K562 (cell line): ENCODE results near the gene GRPEL2. TPM values are rescaled to one million over a fixed set of nuclear protein-coding genes. Genes with fewer than 3 reads are reported as not detected.

Experiments used
- ATAC-seq: fragments of 200-7000 bp; cut with Tn5 transposase; 3 replicates; pipeline ENCODE4 v1.9.1; 2020; ENCODE audit warnings: moderate library complexity
- BruUV-seq: library from RNA; stranded (reverse); fragments of 400-500 nt; replicated peaks from 2 replicates; lab custom pipeline; 2021; lab: Mats Ljungman, UMichigan
- CTCF ChIA-PET: fragments of 300-600 bp; formaldehyde crosslinking; extraction: SDS; loops from one replicate; lab custom pipeline; 2021; ENCODE audit warnings: low intra/inter-chr PET ratio; lab: Yijun Ruan, JAX
- POLR2A ChIA-PET: fragments of 300-600, 350-650 bp; sonication (Branson Sonifier 250); formaldehyde crosslinking; extraction: SDS; loops from one replicate; lab custom pipeline; 2021; ENCODE audit warnings: antibody characterized with exemption, inconsistent platforms; lab: Yijun Ruan, JAX
- DNase-seq, 4 experiments: peaks; one replicate each; pipeline versions ENCODE4 v3.0.0 to v3.0.0-alpha.2; 2011 to 2018; ENCODE audit warnings: low spot score in 3 of 4, mixed read lengths in 3 of 4; ENCODE audit errors: extremely low read depth in 1 of 4
- FAIRE-seq: peaks from 2 replicates; lab custom pipeline; 2011; peaks lifted over from hg19 to GRCh38; lab: Jason Lieb, UNC
- H2AFZ ChIP-seq: 2 replicates; pipeline ENCODE4 v1.6.0; 2011; ENCODE audit warnings: low read depth, low read length, control low read depth, inconsistent platforms
- H3K27ac ChIP-seq: fragments of 200-600 bp; 3 replicates; pipeline ENCODE4 v1.8.0; 2011; ENCODE audit warnings: low read depth, mild to moderate bottlenecking, control low read depth, inconsistent platforms, low read length, moderate library complexity, mixed read lengths; ENCODE audit errors: extremely low read depth
- H3K27me3 ChIP-seq, 2 experiments: fragments of 300-600 bp in 1 of 2; 2 replicates in 1 of 2; 3 replicates in 1 of 2; pipeline versions ENCODE4 v1.6.0 to v1.8.0; 2011; ENCODE audit warnings: inconsistent platforms in 2 of 2, low read length in 2 of 2, mild to moderate bottlenecking in 1 of 2, mixed read lengths in 1 of 2, moderate library complexity in 1 of 2; ENCODE audit not compliant: control insufficient read depth in 2 of 2, insufficient read depth in 2 of 2
- H3K36me3 ChIP-seq: fragments of 300-600 bp; 3 replicates; pipeline ENCODE4 v1.8.0; 2011; ENCODE audit warnings: mild to moderate bottlenecking, low read length, inconsistent platforms; ENCODE audit not compliant: control insufficient read depth, insufficient read depth
- H3K4me1 ChIP-seq, 2 experiments: fragments of 200-600 bp in 1 of 2; replicated peaks in 1 of 2; 2 replicates in 1 of 2; 3 replicates in 1 of 2; pipeline versions ENCODE4 v1.5.1 to v1.8.0; 2011; ENCODE audit warnings: inconsistent platforms in 2 of 2, low read length in 2 of 2, mild to moderate bottlenecking in 1 of 2, mixed read lengths in 1 of 2, moderate library complexity in 1 of 2; ENCODE audit not compliant: control insufficient read depth in 2 of 2, insufficient read depth in 2 of 2
- H3K4me2 ChIP-seq: 2 replicates; pipeline ENCODE4 v1.6.1; 2011; ENCODE audit warnings: low read length, control low read depth, inconsistent platforms, mixed read lengths; ENCODE audit not compliant: insufficient read depth
- H3K4me3 ChIP-seq: fragments of 200-600 bp; sonication (generic), shearing (Covaris generic); 2 replicates; pipeline ENCODE4 v1.5.1; 2016; ENCODE audit warnings: control low read depth, inconsistent platforms
- H3K79me2 ChIP-seq: fragments of 200-600 bp; 3 replicates; pipeline ENCODE4 v1.8.0; 2011; ENCODE audit warnings: low read length, inconsistent platforms; ENCODE audit not compliant: control insufficient read depth, insufficient read depth
- H3K9ac ChIP-seq, 2 experiments: 2 replicates each; pipeline versions ENCODE4 v1.6.0 to v1.6.1; 2011; ENCODE audit warnings: low read depth in 2 of 2, low read length in 2 of 2, control low read depth in 1 of 2, inconsistent platforms in 1 of 2, mild to moderate bottlenecking in 1 of 2, mixed read lengths in 1 of 2; ENCODE audit not compliant: insufficient read depth in 1 of 2
- H3K9me1 ChIP-seq: one replicate; pipeline ENCODE4 v1.6.0; 2011; ENCODE audit warnings: inconsistent platforms, mild to moderate bottlenecking, low read length, moderate library complexity; ENCODE audit not compliant: control insufficient read depth, insufficient read depth
- H3K9me3 ChIP-seq: replicated peaks from 2 replicates; pipeline ENCODE4 v1.5.1; 2011; ENCODE audit warnings: low read depth, low read length, inconsistent platforms; ENCODE audit not compliant: control insufficient read depth, insufficient read depth
- H4K20me1 ChIP-seq: replicated peaks from 2 replicates; pipeline ENCODE4 v1.6.1; 2011; ENCODE audit warnings: low read length, inconsistent platforms, mixed read lengths; ENCODE audit not compliant: control insufficient read depth, insufficient read depth
- C11orf30 ChIP-seq: fragments of 450-650 bp; IDR thresholded peaks from 2 replicates; pipeline ENCODE4 v1.6.1; 2016; ENCODE audit warnings: low read depth, mild to moderate bottlenecking
- E2F3 ChIP-seq: fragments of 250-450 bp; sonication (Bioruptor Pico); IDR thresholded peaks from 2 replicates; pipeline ENCODE4 v1.4.0; 2020; ENCODE audit warnings: mild to moderate bottlenecking
- HNRNPH1 ChIP-seq: fragments of 200-400 bp; formaldehyde crosslinking; optimal IDR thresholded peaks from 2 replicates; pipeline ENCODE3; 2017; ENCODE audit warnings: low read depth, mild to moderate bottlenecking, low read length, moderate library complexity
- LEF1 ChIP-seq: fragments of 450-650 bp; IDR thresholded peaks from 2 replicates; pipeline ENCODE4 v1.6.1; 2016; ENCODE audit warnings: mild to moderate bottlenecking
- MAFF ChIP-seq: IDR thresholded peaks from 2 replicates; pipeline ENCODE4 v1.6.1; 2012; ENCODE audit warnings: low read length, improper control_type of control experiment
- MCM5 ChIP-seq: fragments of 450-650 bp; IDR thresholded peaks from 2 replicates; pipeline ENCODE4 v1.6.1; 2016; ENCODE audit warnings: low read depth
- MEIS2 ChIP-seq: fragments of 450-650 bp; IDR thresholded peaks from 2 replicates; pipeline ENCODE4 v1.6.1; 2014; ENCODE audit warnings: mild to moderate bottlenecking; ENCODE audit not compliant: partially characterized antibody
- NFE2 ChIP-seq: IDR thresholded peaks from 2 replicates; pipeline ENCODE4 v1.6.1; 2014; ENCODE audit warnings: antibody characterized with exemption, low read depth
- NR3C1 ChIP-seq: sonication (generic); formaldehyde crosslinking; IDR thresholded peaks from 2 replicates; pipeline ENCODE4 v1.8.1; 2022; ENCODE audit warnings: missing genetic modification reagents
- PBX2 ChIP-seq, 2 experiments: IDR thresholded peaks in 1 of 2; conservative IDR thresholded peaks in 1 of 2; 2 replicates each; pipeline ENCODE4 v1.6.1; 2016; ENCODE audit warnings: low read depth in 2 of 2, mild to moderate bottlenecking in 1 of 2, missing compliant biosample characterization in 1 of 2, missing genetic modification characterization in 1 of 2, moderate library complexity in 1 of 2
- PHF20 ChIP-seq: fragments of 450-650 bp; IDR thresholded peaks from 2 replicates; pipeline ENCODE4 v1.6.1; 2018; ENCODE audit not compliant: partially characterized antibody
- POLR2H ChIP-seq: IDR thresholded peaks from 2 replicates; pipeline ENCODE4 v1.6.1; 2016; ENCODE audit warnings: missing genetic modification characterization, low read depth, mild to moderate bottlenecking, control low read depth, missing compliant biosample characterization, moderate library complexity
- PTTG1 ChIP-seq: fragments of 450-650 bp; IDR thresholded peaks from 2 replicates; pipeline ENCODE4 v1.6.1; 2016; ENCODE audit warnings: low read depth, mild to moderate bottlenecking, missing genetic modification characterization, missing compliant biosample characterization
- TRIM24 ChIP-seq, 2 experiments: fragments of 450-650 bp; IDR thresholded peaks; 2 replicates each; pipeline ENCODE4 v1.6.1; 2016
- ZBTB7A ChIP-seq: IDR thresholded peaks from 2 replicates; pipeline ENCODE4 v1.6.1; 2011; ENCODE audit warnings: low read depth, mild to moderate bottlenecking, low read length, moderate library complexity, borderline replicate concordance; ENCODE audit not compliant: control insufficient read depth
- WGBS: fragments of 100-300 bp; shearing (Covaris generic); methylation state at CpG from one replicate; pipeline ENCODE4 v1.1.6; 2016; ENCODE audit warnings: low coverage, mixed read lengths; ENCODE audit not compliant: insufficient coverage; ENCODE audit errors: missing lambda C conversion rate; 5-methylcytosine and 5-hydroxymethylcytosine counted together
- in situ Hi-C: fragments of 300-500 bp; cut with MboI; formaldehyde crosslinking; loops from 4 replicates; pipeline ENCODE4 v1.15.0; 2018; ENCODE audit warnings: inconsistent platforms, mixed read lengths
- intact Hi-C: fragments of 100-400 bp; cut with micrococcal nuclease; formaldehyde crosslinking; loops from 2 replicates; pipeline ENCODE4 v1.14.2; 2022
- polyA plus RNA-seq, 8 experiments: library from polyadenylated mRNA; depleted of rRNA in 4 of 8; stranded (reverse) in 5 of 8; unstranded in 3 of 8; fragments of >200 nt; fragmentation: Nextera tagmentation in 2 of 8; fragmentation: Illumina TruSeq in 1 of 8; extraction: Ambion mirVana in 2 of 8; extraction: Trizol in 1 of 8; gene quantifications; 2 replicates each; pipeline versions ENCODE4 v1.2.1 to v1.2.3, GENCODE V29; 2011 to 2014; ENCODE audit warnings: inconsistent platforms in 1 of 8, missing spikeins in 1 of 8
- total RNA-seq, 7 experiments: library from RNA; depleted of rRNA in 6 of 7; stranded (reverse); fragments of >200 nt in 6 of 7; fragmentation: Illumina TruSeq in 2 of 7; extraction: Trizol in 2 of 7; gene quantifications; 2 replicates each; pipeline versions ENCODE4 v1.2.1 to v1.2.3, GENCODE V29; 2011 to 2021; ENCODE audit warnings: low replicate concordance in 1 of 7
- TF ChIP-seq, protein P1 (sequence below): sonication (generic); formaldehyde crosslinking; IDR thresholded peaks from 2 replicates; pipeline ENCODE4 v1.8.0; 2022; ENCODE audit warnings: missing genetic modification reagents, mild to moderate bottlenecking, moderate library complexity, borderline replicate concordance
- TF ChIP-seq, protein P2 (sequence below): fragments of 450-650 bp; formaldehyde crosslinking; IDR thresholded peaks from 2 replicates; pipeline ENCODE4 v1.4.0; 2022; ENCODE audit warnings: mild to moderate bottlenecking, moderate library complexity
- TF ChIP-seq, protein P3 (sequence below): IDR thresholded peaks from 2 replicates; pipeline ENCODE4 v1.6.1; 2014; ENCODE audit warnings: antibody characterized with exemption

Gene GRPEL2
- total and polyA plus RNA-seq, 9 of the 15 experiments (the other 6 are each of a cell fraction or from before 2014, with no cell fraction given), result 11.2 to 40.5 (median 25.8) TPM

DNA sequence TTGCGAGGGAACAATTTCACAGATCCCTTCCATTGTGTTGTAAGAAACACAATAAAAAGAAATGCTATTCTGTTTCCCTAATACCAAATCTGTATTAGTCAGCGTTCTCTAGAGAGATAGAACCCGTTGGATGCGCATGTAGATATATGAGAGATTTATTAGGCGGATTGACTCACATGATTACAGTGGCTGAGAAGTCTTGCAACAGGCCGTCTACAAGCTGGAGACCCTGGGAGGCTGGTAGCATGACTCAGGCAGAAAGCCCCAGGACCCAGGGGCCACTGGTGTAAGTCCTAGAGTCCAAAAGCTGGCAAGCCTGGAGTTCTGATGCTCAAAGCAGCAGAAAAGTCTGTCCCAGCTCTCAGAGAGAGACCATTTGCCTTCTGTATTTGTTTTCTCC is 52.2 kb downstream of the GRPEL2 start:
- no peak overlapping the region for H3K9ac ChIP-seq
- WGBS, result 40% methylated on average over 6 of the region's 6 CpGs
- H3K4me1 ChIP-seq, result peaks cover 11 to 16% of the 10 kb centered on the region in 2 experiments; a peak in 4 of 5 replicates
- H4K20me1 ChIP-seq, result 0 out of 2 replicates have a peak, but pooled peaks cover 3% of the 10 kb centered on the region
- DNase-seq, result no peak
- H3K9me3 ChIP-seq, result no peaks in the 10 kb centered on the region
- H3K27ac ChIP-seq, result no peak overlapping the region
- H2AFZ ChIP-seq, result no peak overlapping the region
- ChIA-PET POLR2A (interaction anchor here (0.7 kb wide), 1 partner anchor 11 kb away, joined by 3 read pairs; no protein-coding TSS in a partner anchor), CTCF (no interaction called here)
- H3K36me3 ChIP-seq, result no peaks in the 10 kb centered on the region
- no peak overlapping the region for H3K4me3 ChIP-seq
- no peak for FAIRE-seq
- no peak overlapping the region for H3K4me2 ChIP-seq
- no peaks in the 10 kb centered on the region for H3K9me1 ChIP-seq
- intact Hi-C loops, result no loop called here
- ATAC-seq, result no peak
- no peaks in the 10 kb centered on the region for H3K27me3 ChIP-seq
- in situ Hi-C loops, result no loop called here
- H3K79me2 ChIP-seq, result no peaks in the 10 kb centered on the region
- BruUV-seq, result TSS peak; percentile 61
- TF ChIP-seq C11orf30, result peak; percentile 37; the same call in 1 of the 2 replicates
- TF ChIP-seq, protein P1, sequence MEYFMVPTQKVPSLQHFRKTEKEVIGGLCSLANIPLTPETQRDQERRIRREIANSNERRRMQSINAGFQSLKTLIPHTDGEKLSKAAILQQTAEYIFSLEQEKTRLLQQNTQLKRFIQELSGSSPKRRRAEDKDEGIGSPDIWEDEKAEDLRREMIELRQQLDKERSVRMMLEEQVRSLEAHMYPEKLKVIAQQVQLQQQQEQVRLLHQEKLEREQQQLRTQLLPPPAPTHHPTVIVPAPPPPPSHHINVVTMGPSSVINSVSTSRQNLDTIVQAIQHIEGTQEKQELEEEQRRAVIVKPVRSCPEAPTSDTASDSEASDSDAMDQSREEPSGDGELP, result no peak
- TF ChIP-seq PHF20, result no peak
- peak; percentile 54 for TF ChIP-seq MEIS2
- TF ChIP-seq NR3C1 (CRISPR knock-in tag), result no peak
- TF ChIP-seq MCM5, result no peak
- no peak for TF ChIP-seq PTTG1 (tag)
- TF ChIP-seq ZBTB7A, result peak; percentile 26; the same call in 1 of the 2 replicates
- no peak for TF ChIP-seq POLR2H
- TF ChIP-seq HNRNPH1, result no peak
- TF ChIP-seq, protein P2, sequence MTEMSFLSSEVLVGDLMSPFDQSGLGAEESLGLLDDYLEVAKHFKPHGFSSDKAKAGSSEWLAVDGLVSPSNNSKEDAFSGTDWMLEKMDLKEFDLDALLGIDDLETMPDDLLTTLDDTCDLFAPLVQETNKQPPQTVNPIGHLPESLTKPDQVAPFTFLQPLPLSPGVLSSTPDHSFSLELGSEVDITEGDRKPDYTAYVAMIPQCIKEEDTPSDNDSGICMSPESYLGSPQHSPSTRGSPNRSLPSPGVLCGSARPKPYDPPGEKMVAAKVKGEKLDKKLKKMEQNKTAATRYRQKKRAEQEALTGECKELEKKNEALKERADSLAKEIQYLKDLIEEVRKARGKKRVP (CRISPR knock-in tag), result no peak
- no peak for TF ChIP-seq LEF1
- no peak for TF ChIP-seq PBX2 (CRISPR knock-in tag; IDR thresholded peaks at IDR 0.05; ENCODE audit: low read depth)
- peak; percentile 67 for TF ChIP-seq PBX2 (tag; conservative IDR thresholded peaks at IDR 0.05; ENCODE audit: low read depth)
- TF ChIP-seq MAFF, result peak; percentile 2; the same call in 1 of the 2 replicates
- no peak for TF ChIP-seq TRIM24 (IDR thresholded peaks at IDR 0.05)
- TF ChIP-seq, protein P3, sequence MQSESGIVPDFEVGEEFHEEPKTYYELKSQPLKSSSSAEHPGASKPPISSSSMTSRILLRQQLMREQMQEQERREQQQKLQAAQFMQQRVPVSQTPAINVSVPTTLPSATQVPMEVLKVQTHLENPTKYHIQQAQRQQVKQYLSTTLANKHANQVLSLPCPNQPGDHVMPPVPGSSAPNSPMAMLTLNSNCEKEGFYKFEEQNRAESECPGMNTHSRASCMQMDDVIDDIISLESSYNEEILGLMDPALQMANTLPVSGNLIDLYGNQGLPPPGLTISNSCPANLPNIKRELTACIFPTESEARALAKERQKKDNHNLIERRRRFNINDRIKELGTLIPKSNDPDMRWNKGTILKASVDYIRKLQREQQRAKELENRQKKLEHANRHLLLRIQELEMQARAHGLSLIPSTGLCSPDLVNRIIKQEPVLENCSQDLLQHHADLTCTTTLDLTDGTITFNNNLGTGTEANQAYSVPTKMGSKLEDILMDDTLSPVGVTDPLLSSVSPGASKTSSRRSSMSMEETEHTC, result no peak
- TF ChIP-seq NFE2, result peak; percentile 38; the same call in 1 of the 2 replicates
- no peak for TF ChIP-seq E2F3 (CRISPR knock-in tag)
